GM19455 (cell line): ENCODE data around the gene NELFE.
"Not testable (repeated sequence)": the region's sequence is repeated elsewhere in the genome, so short reads cannot be mapped to it uniquely, and the experiment has no call there.

ENCODE experiments used
- ATAC-seq: cut with Tn5 transposase; IDR thresholded peaks from one replicate; pipeline ENCODE4 v1.9.1; 2021; ENCODE audit not compliant: unreplicated experiment

NELFE gene

DNA sequence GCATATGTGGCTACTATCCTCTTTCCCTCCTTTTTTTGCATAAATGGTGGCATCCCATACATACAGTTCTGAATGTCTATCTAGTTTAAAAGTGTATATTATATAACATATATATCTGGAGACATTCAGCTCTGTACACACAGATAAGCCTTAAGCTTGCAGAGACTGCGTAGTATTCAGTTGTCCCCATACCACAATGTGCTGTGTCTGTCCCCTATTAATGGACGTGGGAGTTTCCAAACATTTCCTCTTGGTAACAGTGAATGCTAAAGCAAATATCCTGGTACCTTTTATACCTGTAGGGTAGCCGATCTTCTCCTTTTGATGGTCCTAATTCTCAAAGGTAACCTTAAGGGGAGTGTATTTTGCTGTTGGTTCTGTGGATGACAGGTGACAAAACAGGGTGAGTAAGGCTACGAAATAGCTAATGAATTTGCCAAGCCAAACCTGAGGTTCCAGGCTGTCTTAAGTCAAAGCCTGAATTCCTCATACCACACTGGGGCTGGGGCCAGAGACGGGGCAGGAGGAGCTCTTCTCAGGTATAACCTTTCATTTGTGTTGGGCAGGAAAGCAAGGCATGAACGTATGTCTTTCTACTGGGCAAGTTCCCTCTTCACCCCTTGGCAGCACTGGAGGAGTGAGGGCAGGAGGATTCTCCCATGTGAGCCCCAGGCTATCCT lies 39.0 kb downstream of the NELFE start:
- ATAC-seq = no peak

DNA sequence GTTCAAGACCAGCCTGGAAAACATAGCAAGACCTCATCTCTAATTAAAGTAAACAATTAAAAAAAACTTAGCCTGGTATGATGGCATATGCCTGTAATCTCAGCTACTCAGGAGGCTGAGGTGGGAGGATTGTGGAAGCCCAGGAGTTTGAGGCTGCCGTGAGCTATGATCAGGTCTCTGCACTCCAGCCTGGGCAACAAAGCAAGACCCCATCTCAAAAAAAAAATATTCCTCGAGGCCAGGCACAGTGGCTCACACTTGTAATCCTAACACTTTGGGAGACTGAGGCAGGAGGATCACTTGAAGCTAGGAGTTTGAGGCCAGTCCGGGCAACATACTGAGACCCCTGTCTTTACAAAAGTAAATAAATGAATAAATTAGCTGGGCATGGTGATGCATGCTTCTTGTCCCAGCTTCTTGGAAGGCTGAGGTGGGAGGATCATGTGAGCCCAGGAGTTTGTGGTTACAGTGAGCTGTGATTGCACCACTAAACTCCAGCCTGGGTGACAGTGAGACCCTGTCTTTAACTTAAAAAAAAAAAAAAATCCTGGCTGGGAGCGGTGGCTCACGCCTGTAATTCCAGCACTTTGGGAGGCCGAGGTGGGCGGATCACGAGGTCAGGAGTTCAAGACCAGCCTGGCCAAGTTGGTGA lies 40.6 kb downstream of the NELFE start:
- no peak for ATAC-seq

DNA sequence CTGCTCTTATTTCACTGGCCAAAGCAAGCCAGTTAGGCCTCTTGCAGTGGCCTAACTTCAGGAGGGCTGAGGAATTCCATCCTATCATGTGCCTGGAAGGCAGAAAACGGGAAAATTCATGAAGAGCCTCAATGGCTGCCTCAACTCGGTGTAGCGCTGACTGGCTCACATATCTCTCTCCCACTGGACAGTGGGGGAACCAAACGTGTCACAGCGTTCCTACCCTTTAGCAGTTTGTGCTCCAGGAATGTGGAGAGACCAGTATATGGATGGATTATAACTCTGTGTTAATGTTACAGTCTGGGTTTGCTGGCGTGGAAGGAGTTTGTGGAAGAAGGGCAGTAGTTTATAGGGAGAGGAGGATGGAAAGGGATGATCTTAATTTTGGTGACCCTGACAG lies 43.0 kb downstream of the NELFE start:
- ATAC-seq = no peak

DNA sequence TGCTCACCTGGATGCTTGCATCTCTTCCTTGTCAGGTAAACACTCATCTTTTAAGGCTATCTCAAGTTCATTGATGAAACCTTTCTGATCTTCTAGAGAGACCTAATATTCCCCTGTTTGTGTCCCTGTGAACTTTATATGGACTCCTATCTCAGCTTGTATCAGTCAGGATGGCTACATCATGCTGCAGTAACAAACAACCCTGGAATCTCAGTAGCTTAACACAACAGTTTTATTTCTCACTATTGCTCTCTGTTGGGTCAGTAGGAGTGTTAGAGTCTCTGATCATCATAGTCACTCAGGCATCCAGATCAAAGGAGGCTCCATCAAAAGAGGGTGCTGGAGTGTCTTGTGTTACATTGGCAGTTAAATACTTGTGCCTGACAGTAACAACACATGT lies 43.4 kb downstream of the NELFE start:
- ATAC-seq = no peak

GRCh38 chr6:31911826-31912585 lies 46.8 kb downstream of the NELFE start:
- no peak for ATAC-seq

GRCh38 chr6:31909298-31909697 lies 49.5 kb downstream of the NELFE start:
- not testable (repeated sequence) for ATAC-seq

DNA sequence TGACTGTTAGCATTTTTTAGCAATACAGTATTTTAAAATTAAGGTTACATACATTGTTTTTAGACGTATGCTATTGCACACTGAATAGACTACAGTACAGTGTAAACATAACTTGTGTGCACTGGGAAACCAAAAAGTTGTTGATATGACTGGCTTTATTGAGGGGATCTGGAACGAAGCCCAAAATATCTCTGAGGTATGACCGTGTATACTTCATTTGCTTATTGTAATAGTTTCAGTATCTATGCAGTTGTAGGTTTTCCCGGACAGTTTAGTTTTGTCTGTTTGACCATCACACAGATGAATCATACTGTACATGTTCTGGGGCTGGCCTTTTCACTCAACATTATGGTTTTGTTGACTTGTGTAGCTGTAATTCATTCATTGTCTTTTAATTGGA lies 50.0 kb downstream of the NELFE start:
- ATAC-seq = peak; percentile 65

DNA sequence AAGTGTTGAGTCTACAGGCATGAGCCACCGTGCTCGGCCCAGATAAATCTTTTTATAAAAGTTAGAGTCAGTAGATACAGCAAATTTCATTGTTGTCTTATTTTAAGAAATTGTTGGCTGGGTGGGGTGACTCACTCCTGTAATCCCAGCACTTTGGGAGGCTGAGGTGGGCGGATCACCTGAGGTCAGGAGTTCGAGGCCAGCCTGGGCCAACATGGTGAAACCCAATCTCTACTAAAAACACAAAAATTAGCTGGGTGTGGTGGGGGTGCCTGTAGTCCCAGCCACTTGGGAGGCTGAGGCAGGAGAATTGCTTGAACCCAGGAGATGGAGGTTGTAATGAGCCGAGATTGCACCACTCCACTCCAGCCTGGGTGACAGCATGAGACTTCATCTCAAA lies 50.5 kb downstream of the NELFE start:
- ATAC-seq = not testable (repeated sequence)

DNA sequence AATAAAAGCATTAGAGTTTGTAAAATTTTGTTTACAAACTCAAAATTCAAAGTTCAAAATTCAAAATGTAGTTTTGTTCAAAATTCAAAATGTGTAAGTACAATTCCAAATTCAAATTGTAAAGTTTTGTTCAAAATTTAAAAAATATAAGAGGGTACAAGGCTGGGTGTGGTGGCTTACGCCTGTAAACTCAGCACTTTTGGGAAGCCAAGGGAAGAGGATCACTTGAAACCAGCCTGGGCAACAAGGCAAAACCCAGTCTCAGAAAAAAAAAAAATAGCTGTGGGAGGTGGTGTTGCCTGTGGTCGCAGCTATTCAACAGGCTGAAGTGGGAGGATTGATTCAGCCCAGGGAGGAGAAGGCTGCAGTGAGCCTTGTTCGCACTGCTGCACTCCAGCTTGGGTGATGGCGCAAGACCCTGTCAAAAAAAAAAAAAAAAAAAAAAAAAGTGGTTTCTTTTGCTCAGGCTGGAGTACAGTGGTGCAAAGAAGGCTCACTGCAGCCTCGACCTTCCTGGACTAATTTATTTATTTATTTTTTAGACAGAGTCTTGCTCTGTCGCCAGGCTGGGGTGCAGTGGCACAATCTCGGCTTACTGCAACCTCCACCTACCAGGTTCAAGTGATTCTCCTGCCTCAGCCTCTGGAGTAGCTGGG lies 51.5 kb downstream of the NELFE start:
- no peak for ATAC-seq

GRCh38 chr6:31906727-31907126 lies 52.0 kb downstream of the NELFE start:
- not testable (repeated sequence) for ATAC-seq

GRCh38 chr6:31906122-31906521 lies 52.6 kb downstream of the NELFE start:
- no peak for ATAC-seq

GRCh38 chr6:31905041-31905440 lies 53.7 kb downstream of the NELFE start:
- no peak for ATAC-seq

DNA sequence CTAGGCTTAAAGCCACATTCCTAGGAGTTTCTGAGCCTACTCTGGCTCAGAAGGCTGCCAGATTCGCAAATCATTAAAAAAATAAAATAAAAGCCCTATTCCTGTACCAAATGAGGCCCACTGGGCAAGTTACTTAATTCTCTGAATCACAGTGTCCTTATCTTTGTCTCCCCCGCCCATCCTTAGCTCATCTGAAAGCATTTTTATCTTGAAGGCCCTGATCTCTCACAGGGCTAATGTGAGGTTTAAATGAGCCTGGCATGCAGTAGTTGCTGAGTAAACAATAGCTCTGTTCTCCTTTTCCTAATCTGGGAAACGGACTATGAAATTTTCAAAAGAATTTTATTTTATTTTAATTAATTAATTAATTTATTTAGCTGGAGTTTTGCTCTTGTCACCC lies 54.8 kb downstream of the NELFE start:
- no peak for ATAC-seq
